ENCODE measurements around the gene ANGPTL2.

Gene ANGPTL2

GRCh38 chr9:127039492-127039891, 82.9 kb downstream of the ANGPTL2 start:
- TF ChIP-seq POLR2AphosphoS5 (IDR thresholded peaks at IDR 0.05; ENCODE audit: low read depth, low read length) (no peak), TAF1 (IDR thresholded peaks at IDR 0.05; ENCODE audit: borderline replicate concordance, insufficient read depth, low read length) (no peak), SIN3A (IDR thresholded peaks at IDR 0.05; ENCODE audit: borderline replicate concordance, insufficient read depth, low read length) (no peak), REST (IDR thresholded peaks at IDR 0.05; ENCODE audit: insufficient read depth in 1 of 2, low read depth in 2 of 2, low read length in 2 of 2) (no peak), FOXP2 (optimal IDR thresholded peaks at IDR 0.05; ENCODE audit: borderline replicate concordance, extremely low read depth, extremely low read length, insufficient read depth) (no peak)

GRCh38 chr9:127038531-127038930, 83.9 kb downstream of the ANGPTL2 start:
- TF ChIP-seq TAF1 (IDR thresholded peaks at IDR 0.05; ENCODE audit: borderline replicate concordance, insufficient read depth, low read length) (no peak), REST (IDR thresholded peaks at IDR 0.05; ENCODE audit: insufficient read depth in 1 of 2, low read depth in 2 of 2, low read length in 2 of 2) (no peak), FOXP2 (optimal IDR thresholded peaks at IDR 0.05; ENCODE audit: borderline replicate concordance, extremely low read depth, extremely low read length, insufficient read depth) (no peak), POLR2AphosphoS5 (IDR thresholded peaks at IDR 0.05; ENCODE audit: low read depth, low read length) (no peak), SIN3A (IDR thresholded peaks at IDR 0.05; ENCODE audit: borderline replicate concordance, insufficient read depth, low read length) (no peak)

All from PFSK-1 (cell line).